ENCODE data around the gene SAMD15. TPM values are rescaled to one million over a fixed set of nuclear protein-coding genes. Genes with fewer than 3 reads are reported as not detected.

Gene SAMD15
- total RNA-seq, 1 donor from 2014 or later, result 2.1 TPM

DNA sequence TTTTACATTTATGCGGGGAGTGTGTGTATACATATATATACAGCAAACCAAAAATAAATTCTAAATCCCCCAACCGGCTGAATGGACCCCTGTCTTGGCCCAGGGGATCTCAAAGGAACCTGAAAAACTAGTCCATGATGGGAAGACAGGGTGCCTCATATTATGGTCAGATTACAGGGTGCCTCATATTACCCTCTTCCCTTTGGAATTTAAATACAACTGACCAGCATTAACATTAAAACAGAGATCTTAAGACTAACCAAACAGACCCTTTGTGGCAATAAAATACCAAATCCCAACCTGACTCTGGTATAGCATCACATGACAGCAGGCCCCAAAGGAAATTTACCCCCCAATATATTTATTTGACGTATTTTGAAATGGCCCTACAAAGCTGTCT lies 39.3 kb upstream of the SAMD15 start:
- no peak overlapping the region for H2AFZ ChIP-seq (ENCODE audit: low read depth, low read length)
- DNase-seq (ENCODE audit: low read depth) (no peak), FAIRE-seq (no peak)
- TF ChIP-seq EZH2 (IDR thresholded peaks at IDR 0.05; ENCODE audit: insufficient read depth, low read length) (no peak), CTCF (IDR thresholded peaks at IDR 0.05; ENCODE audit: insufficient read depth, low read depth, low read length) (no peak)
- H3K4me3 ChIP-seq (ENCODE audit: insufficient read depth, low read depth, low read length), result no peak overlapping the region
- Mint-ChIP-seq H3K4me1 (ENCODE audit: low read depth, unreplicated experiment) (peaks cover 5% of the 10 kb centered on the region), H3K4me3 (ENCODE audit: unreplicated experiment) (no peak overlapping the region), H3K27me3 (ENCODE audit: low read depth, unreplicated experiment) (no peaks in the 10 kb centered on the region), H3K36me3 (ENCODE audit: low read depth, unreplicated experiment) (peaks cover 10% of the 10 kb centered on the region), H3K27ac (ENCODE audit: unreplicated experiment) (no peak overlapping the region), H3K9me3 (ENCODE audit: unreplicated experiment) (no peaks in the 10 kb centered on the region)
- H4K20me1 ChIP-seq (ENCODE audit: insufficient read depth, low read length), result no peaks in the 10 kb centered on the region
- peaks cover 2% of the 10 kb centered on the region for H3K36me3 ChIP-seq (ENCODE audit: insufficient read depth, low read length)
- H3K27ac ChIP-seq (ENCODE audit: low read depth, low read length), result no peak overlapping the region
- H3K79me2 ChIP-seq (ENCODE audit: insufficient read depth, low read length), result no peaks in the 10 kb centered on the region
- H3K9me3 ChIP-seq (ENCODE audit: insufficient read depth, low read depth, low read length), result no peaks in the 10 kb centered on the region
- H3K9ac ChIP-seq (ENCODE audit: low read length), result no peak overlapping the region
- H3K4me1 ChIP-seq (ENCODE audit: insufficient read depth, low read length), result peaks cover 5% of the 10 kb centered on the region
- no peak overlapping the region for H3K4me2 ChIP-seq (ENCODE audit: low read length)
- no peaks in the 10 kb centered on the region for H3K27me3 ChIP-seq (ENCODE audit: insufficient read depth, low read length)

DNA sequence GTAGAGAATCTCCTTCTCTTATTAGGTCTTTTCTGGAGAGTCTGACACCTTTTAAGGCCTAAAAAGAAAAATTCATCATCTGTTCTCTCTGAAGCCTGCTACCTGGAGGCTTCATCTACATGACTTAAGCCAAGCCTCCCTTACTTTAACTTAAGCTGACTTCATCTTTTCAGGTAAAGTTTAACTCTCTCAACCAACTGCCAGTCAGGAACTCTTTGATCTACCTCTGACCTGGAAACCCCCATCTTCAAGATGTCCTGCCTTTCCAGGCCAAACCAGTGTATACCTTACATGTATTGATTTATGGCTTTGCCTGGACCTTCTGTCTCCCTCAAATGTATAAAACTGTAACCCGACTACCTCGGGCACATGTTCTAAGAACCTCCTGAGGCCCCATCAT lies 38.9 kb upstream of the SAMD15 start:
- no peaks in the 10 kb centered on the region for H3K27me3 Mint-ChIP-seq (ENCODE audit: low read depth, unreplicated experiment)
- H2AFZ ChIP-seq (ENCODE audit: low read depth, low read length), result no peak overlapping the region
- H3K9me3 Mint-ChIP-seq (ENCODE audit: unreplicated experiment), result no peaks in the 10 kb centered on the region
- H3K4me1 Mint-ChIP-seq (ENCODE audit: low read depth, unreplicated experiment), result peaks cover 8% of the 10 kb centered on the region
- TF ChIP-seq EZH2 (IDR thresholded peaks at IDR 0.05; ENCODE audit: insufficient read depth, low read length), result no peak
- TF ChIP-seq CTCF (IDR thresholded peaks at IDR 0.05; ENCODE audit: insufficient read depth, low read depth, low read length), result no peak
- DNase-seq (ENCODE audit: low read depth) (no peak), FAIRE-seq (no peak)
- H3K4me3 ChIP-seq (ENCODE audit: insufficient read depth, low read depth, low read length), result no peak overlapping the region
- no peak overlapping the region for H3K9ac ChIP-seq (ENCODE audit: low read length)
- no peak overlapping the region for H3K4me3 Mint-ChIP-seq (ENCODE audit: unreplicated experiment)
- H3K27ac Mint-ChIP-seq (ENCODE audit: unreplicated experiment), result no peak overlapping the region
- H4K20me1 ChIP-seq (ENCODE audit: insufficient read depth, low read length), result no peaks in the 10 kb centered on the region
- H3K36me3 ChIP-seq (ENCODE audit: insufficient read depth, low read length), result peaks cover 2% of the 10 kb centered on the region
- H3K36me3 Mint-ChIP-seq (ENCODE audit: low read depth, unreplicated experiment), result peaks cover 13% of the 10 kb centered on the region
- H3K27ac ChIP-seq (ENCODE audit: low read depth, low read length), result no peak overlapping the region
- peaks cover 10% of the 10 kb centered on the region for H3K4me1 ChIP-seq (ENCODE audit: insufficient read depth, low read length)
- no peaks in the 10 kb centered on the region for H3K79me2 ChIP-seq (ENCODE audit: insufficient read depth, low read length)
- no peaks in the 10 kb centered on the region for H3K9me3 ChIP-seq (ENCODE audit: insufficient read depth, low read depth, low read length)
- no peak overlapping the region for H3K4me2 ChIP-seq (ENCODE audit: low read length)
- H3K27me3 ChIP-seq (ENCODE audit: insufficient read depth, low read length), result no peaks in the 10 kb centered on the region

DNA sequence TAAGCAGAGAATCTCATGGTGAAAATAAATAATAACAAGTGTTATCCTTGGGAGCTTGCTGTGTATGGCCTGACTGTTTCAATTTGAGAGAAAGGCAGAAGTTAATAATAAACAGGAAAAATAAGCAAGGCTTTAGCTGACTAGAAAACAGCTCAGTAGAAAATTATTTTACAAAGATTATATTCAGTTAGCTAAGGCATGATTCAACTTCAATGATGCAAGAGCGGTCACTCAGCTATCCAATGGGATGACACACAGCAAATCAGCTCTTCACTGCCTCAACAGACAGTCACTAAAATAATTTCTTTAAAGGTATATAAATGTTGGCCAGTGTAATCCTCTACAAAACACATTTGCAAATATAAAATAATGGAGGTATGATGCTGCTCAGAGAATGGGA lies 37.8 kb upstream of the SAMD15 start:
- Mint-ChIP-seq H3K4me1 (ENCODE audit: low read depth, unreplicated experiment) (peaks cover 19% of the 10 kb centered on the region), H3K4me3 (ENCODE audit: unreplicated experiment) (no peak overlapping the region), H3K27ac (ENCODE audit: unreplicated experiment) (no peak overlapping the region), H3K27me3 (ENCODE audit: low read depth, unreplicated experiment) (no peaks in the 10 kb centered on the region), H3K36me3 (ENCODE audit: low read depth, unreplicated experiment) (peaks cover 13% of the 10 kb centered on the region), H3K9me3 (ENCODE audit: unreplicated experiment) (no peaks in the 10 kb centered on the region)
- Histone ChIP-seq H3K4me1 (ENCODE audit: insufficient read depth, low read length) (peaks cover 10% of the 10 kb centered on the region), H4K20me1 (ENCODE audit: insufficient read depth, low read length) (no peaks in the 10 kb centered on the region), H3K36me3 (ENCODE audit: insufficient read depth, low read length) (no peaks in the 10 kb centered on the region), H3K27ac (ENCODE audit: low read depth, low read length) (no peak overlapping the region), H3K9me3 (ENCODE audit: insufficient read depth, low read depth, low read length) (no peaks in the 10 kb centered on the region), H3K27me3 (ENCODE audit: insufficient read depth, low read length) (no peaks in the 10 kb centered on the region), H2AFZ (ENCODE audit: low read depth, low read length) (no peak overlapping the region), H3K4me2 (ENCODE audit: low read length) (no peak overlapping the region), H3K4me3 (ENCODE audit: insufficient read depth, low read depth, low read length) (no peak overlapping the region), H3K9ac (ENCODE audit: low read length) (no peak overlapping the region), H3K79me2 (ENCODE audit: insufficient read depth, low read length) (no peaks in the 10 kb centered on the region)
- no peak for DNase-seq (ENCODE audit: low read depth)
- no peak for FAIRE-seq
- no peak for TF ChIP-seq EZH2 (IDR thresholded peaks at IDR 0.05; ENCODE audit: insufficient read depth, low read length)
- no peak for TF ChIP-seq CTCF (IDR thresholded peaks at IDR 0.05; ENCODE audit: insufficient read depth, low read depth, low read length)

All from astrocyte (in vitro differentiated cells and primary cell).